GM18868 (cell line): ENCODE measurements around the gene IFNA7.
A peak's percentile ranks its signal among the peaks of the same experiment; 100 is the strongest.
"Not testable (repeated sequence)": the region's sequence is repeated elsewhere in the genome, so short reads cannot be mapped to it uniquely, and the experiment has no call there.

Experiments used
- ATAC-seq: cut with Tn5 transposase; IDR thresholded peaks from one replicate; pipeline ENCODE4 v1.9.1; 2021; ENCODE audit warnings: mild to moderate bottlenecking, moderate library complexity; ENCODE audit not compliant: unreplicated experiment

The IFNA7 gene

DNA sequence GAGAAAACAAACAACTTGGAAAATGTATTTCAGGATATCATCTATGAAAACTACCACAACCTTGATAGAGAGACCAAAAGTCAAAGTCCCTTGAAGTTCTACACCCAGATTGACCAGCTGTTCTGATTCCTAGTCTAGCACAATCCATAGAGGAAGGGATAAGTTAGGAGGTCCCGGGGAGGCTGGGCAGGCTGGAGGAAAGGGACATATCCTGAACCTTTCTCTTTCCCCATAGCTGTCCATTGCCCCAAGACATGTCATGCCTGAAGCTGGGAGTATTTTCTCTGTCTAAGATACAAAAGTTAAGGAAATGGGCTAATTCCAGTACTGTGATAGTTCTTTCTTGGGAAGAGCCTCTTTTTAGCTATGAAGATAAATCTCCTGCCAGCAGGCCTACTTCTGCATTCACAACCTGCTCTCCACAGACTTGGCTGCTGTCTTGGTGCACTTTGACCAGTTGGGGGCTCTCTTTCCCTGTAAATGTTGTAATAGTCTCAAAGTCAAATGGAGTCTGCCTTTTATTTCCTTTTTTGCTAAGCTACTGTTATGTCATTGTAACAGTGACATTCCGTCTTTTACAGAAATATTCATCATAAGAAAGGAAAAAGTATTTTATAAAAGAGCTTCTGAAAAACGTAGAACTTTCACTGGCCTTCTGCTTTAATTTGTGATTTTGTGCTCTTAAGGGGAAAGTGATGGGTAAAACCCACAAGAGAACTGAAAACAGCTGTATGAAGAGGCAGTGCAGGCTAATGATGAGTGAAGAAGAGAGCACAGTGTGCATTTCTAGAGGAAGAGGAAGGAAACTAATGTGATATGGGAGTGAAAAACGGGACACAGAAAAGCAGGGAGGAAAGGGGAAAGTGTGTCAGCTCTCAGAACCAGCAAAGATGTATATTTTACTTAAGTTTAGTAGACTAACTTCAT is 18.9 kb downstream of the IFNA7 start:
- peak; percentile 97 for ATAC-seq

DNA sequence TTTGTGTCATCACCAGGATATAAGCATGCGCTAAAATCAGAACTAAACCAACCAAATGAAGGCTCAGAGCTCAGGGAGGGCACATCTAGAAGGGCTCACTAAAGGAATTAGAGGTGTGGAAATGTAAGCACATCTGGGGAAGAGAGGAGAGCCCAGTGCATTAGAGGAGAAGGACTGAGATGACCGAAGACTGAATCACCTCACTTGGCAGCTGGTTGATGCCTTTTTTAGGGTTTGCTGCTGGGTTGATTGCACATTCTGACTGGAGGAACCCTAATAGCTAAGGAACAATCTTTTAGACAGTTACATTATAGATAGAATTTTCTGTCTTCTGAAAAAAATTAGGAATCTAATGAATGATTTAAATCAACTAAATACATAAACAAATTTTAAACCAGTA is 27.3 kb downstream of the IFNA7 start:
- ATAC-seq, result no peak

GRCh38 chr9:21172156-21172555 is 29.8 kb downstream of the IFNA7 start:
- no peak for ATAC-seq

DNA sequence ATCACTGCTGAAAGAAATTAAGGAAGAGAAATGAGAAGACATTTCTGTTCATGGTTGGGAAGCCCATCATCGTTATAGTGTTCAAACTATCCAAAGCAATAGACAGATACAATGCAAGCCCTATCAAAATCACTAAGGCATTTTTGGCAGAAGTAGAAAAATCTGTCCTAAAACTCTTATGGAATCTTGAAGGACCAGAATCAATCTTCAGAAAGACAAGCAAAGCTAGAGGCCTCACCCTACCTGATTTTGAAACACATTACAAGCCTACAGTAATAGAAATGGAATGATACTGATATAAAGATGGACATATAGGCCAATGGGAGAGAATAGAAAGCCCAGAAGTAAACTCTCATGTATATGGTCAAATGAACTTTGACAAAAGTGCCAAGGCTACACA is 30.7 kb downstream of the IFNA7 start:
- ATAC-seq, result no peak

DNA sequence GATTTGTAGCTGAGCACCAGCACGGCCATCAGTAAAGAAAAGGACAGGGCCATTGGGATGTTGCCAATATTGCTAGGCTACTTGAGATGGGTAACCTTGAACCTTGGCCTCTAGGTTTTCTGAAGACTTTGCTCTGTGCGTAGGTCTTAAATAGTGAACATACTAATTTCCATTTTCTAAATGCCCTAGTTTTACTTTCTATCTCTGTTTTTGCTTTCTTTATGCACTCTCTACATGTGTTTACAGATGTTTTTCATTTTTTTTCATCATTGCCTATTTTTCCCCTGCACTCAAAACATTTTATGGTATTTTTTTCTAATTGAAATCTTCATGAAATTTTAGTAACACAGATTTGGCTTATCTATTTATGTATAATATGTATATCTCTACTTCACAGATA is 35.4 kb downstream of the IFNA7 start, which contains the start of gene IFNA21:
IFNA21 (minus strand) TSS at position 101 of the 400 bp plus-strand sequence; CDS start at position 53, 48 bp downstream.
- not testable (repeated sequence) for ATAC-seq

DNA sequence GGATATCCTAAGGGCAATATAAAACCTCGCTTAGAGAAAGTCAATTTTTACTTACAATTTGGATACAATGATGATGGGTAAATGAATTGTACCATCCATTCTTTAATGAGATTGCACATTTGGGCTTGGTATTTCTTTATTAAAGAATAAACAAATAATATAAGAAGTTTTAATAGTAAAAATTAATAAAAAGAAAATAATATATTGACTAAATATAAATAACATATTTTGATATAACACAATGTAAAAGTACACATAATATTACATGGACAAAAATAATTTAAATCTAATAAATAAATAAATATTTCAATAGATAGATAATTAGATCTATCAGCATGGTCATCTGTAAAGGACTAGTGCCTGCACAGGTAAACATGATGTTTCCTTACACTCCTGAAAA is 36.5 kb downstream of the IFNA7 start:
- no peak for ATAC-seq

DNA sequence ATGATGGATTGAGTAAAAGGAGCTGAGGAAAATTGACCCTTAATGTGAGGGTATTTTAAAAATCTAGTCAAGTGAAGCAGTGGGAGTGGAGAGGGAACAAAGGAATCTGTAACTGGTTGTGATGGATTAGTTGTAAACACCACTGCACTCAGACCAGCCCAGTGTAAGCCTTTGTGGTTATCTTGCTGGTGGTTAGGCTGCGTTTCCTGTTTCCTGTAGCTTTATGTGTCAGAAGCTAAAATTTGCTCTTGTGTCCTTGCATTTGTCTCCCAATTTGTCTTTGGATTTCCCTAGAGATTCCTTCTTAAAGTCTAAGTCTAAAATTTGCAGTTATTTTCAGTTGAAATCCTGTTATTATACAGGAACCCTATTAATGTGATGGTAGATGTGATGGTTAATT is 41.8 kb downstream of the IFNA7 start:
- peak; percentile 96 for ATAC-seq

DNA sequence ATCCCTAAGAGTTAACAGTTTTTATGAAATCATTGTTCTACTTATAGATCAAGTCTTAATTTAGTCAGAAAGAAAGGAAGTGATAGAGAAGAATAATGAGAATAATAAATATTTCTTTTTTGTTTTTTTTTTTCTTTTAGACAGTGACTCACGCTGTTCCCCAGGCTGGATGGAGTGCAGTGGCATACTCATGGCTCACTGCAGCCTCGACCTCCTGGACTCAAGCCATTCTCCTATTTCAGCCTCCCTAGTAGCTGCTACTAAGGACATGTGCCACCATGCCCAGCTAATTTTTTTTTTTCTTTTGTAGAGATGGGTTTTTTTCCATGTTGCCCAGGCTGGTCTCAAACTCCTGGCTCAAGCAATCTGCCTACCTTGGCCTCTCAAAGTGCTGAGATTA is 46.5 kb downstream of the IFNA7 start:
- no peak for ATAC-seq

GRCh38 chr9:21154018-21154608 is 47.9 kb downstream of the IFNA7 start:
- ATAC-seq, result peak; percentile 88

GRCh38 chr9:21153336-21154017 is 48.5 kb downstream of the IFNA7 start:
- peak; percentile 34 for ATAC-seq
